Stimulated activated CD8-positive, alpha-beta memory T cell treated with anti-CD3 and anti-CD28 coated beads, Interleukin-15, amount 100 ng/mL, for 24 hours (primary cell): ENCODE results near the gene AP2A2.
"Not testable (repeated sequence)": the region's sequence is repeated elsewhere in the genome, so short reads cannot be mapped to it uniquely, and the experiment has no call there.

Experiments used
- DNase-seq: peaks from one replicate; pipeline ENCODE4 v3.0.0-alpha.2; 2020; ENCODE audit warnings: low read depth

The AP2A2 gene

GRCh38 chr11:1015826-1016545, 90.3 kb downstream of the AP2A2 start:
- no peak for DNase-seq

GRCh38 chr11:1016610-1017126, 91.0 kb downstream of the AP2A2 start:
- DNase-seq = not testable (repeated sequence)

- no peak for DNase-seq
Measured at GRCh38 chr11:1017269-1018005, 91.8 kb downstream of the AP2A2 start.

GRCh38 chr11:1018091-1018490, 92.4 kb downstream of the AP2A2 start:
- no peak for DNase-seq

GRCh38 chr11:1019321-1019910, 93.7 kb downstream of the AP2A2 start:
- DNase-seq = no peak

GRCh38 chr11:1020211-1020905, 94.7 kb downstream of the AP2A2 start:
- DNase-seq = no peak

- no peak for DNase-seq
Measured at GRCh38 chr11:1022411-1022810, 96.7 kb downstream of the AP2A2 start.

- no peak for DNase-seq
Measured at GRCh38 chr11:1022908-1023810, 97.5 kb downstream of the AP2A2 start.

- DNase-seq = no peak
Measured at GRCh38 chr11:1023811-1024596, 98.3 kb downstream of the AP2A2 start.

- DNase-seq = no peak
Measured at GRCh38 chr11:1024597-1025409, 99.1 kb downstream of the AP2A2 start.

- DNase-seq = no peak
Measured at GRCh38 chr11:1025410-1026162, 99.9 kb downstream of the AP2A2 start.

- no peak for DNase-seq
Measured at GRCh38 chr11:1026163-1026450, 100.4 kb downstream of the AP2A2 start.

GRCh38 chr11:1026641-1027482, 101.2 kb downstream of the AP2A2 start:
- no peak for DNase-seq

- no peak for DNase-seq
Measured at GRCh38 chr11:1027483-1028290, 102.0 kb downstream of the AP2A2 start.

GRCh38 chr11:1028291-1028540, 102.5 kb downstream of the AP2A2 start:
- DNase-seq = no peak

GRCh38 chr11:1028616-1029015, 102.9 kb downstream of the AP2A2 start:
- DNase-seq = no peak

- DNase-seq = no peak
Measured at GRCh38 chr11:1029051-1029450, 103.4 kb downstream of the AP2A2 start.

- no peak for DNase-seq
Measured at GRCh38 chr11:1029654-1030053, 104.0 kb downstream of the AP2A2 start.
